H1 (cell line): ENCODE results near the gene MRPL19.
"Not testable (repeated sequence)": the region's sequence is repeated elsewhere in the genome, so short reads cannot be mapped to it uniquely, and the experiment has no call there.

Experiments used
- ATF3 ChIP-seq: IDR thresholded peaks from 2 replicates; pipeline ENCODE4 v1.6.1; 2011; ENCODE audit warnings: low read depth, mild to moderate bottlenecking, low read length; ENCODE audit not compliant: insufficient read depth
- BRCA1 ChIP-seq: IDR thresholded peaks from 2 replicates; pipeline ENCODE4 v1.6.1; 2012; ENCODE audit warnings: low read depth, low read length, improper control_type of control experiment
- CBX5 ChIP-seq: fragments of 300-800, 300-1000 bp; sonication (generic); IDR thresholded peaks from 2 replicates; pipeline ENCODE4 v1.7.1; 2016; ENCODE audit warnings: antibody characterized with exemption, low read length, low read depth
- CTCF ChIP-seq, 3 experiments: IDR thresholded peaks; 1 replicate in 2 of 3; 2 replicates in 1 of 3; pipeline versions ENCODE4 v1.5.1 to v1.6.1; 2011; ENCODE audit warnings: low read length in 3 of 3, mild to moderate bottlenecking in 3 of 3, inconsistent platforms in 2 of 3, low read depth in 1 of 3, moderate library complexity in 1 of 3; ENCODE audit not compliant: insufficient read depth in 1 of 3; ENCODE audit errors: control extremely low read depth in 1 of 3
- EP300 ChIP-seq, 2 experiments: IDR thresholded peaks; 1 replicate in 1 of 2; 2 replicates in 1 of 2; pipeline ENCODE4 v1.6.1; 2011 to 2012; ENCODE audit warnings: low read depth in 2 of 2, low read length in 2 of 2, mild to moderate bottlenecking in 2 of 2, borderline replicate concordance in 1 of 2, inconsistent platforms in 1 of 2, moderate library complexity in 1 of 2
- MAX ChIP-seq: IDR thresholded peaks from 2 replicates; pipeline ENCODE4 v1.6.1; 2012; ENCODE audit warnings: inconsistent platforms
- POLR2A ChIP-seq, 2 experiments: IDR thresholded peaks; 1 replicate in 1 of 2; 2 replicates in 1 of 2; pipeline ENCODE4 v1.6.1; 2011; ENCODE audit warnings: low read depth in 2 of 2, low read length in 2 of 2, mild to moderate bottlenecking in 2 of 2; ENCODE audit errors: control extremely low read depth in 1 of 2
- POLR2AphosphoS5 ChIP-seq: IDR thresholded peaks from 2 replicates; pipeline ENCODE4 v1.6.1; 2011; ENCODE audit warnings: low read depth, low read length
- RAD21 ChIP-seq, 2 experiments: IDR thresholded peaks in 1 of 2; conservative IDR thresholded peaks in 1 of 2; 2 replicates each; pipeline ENCODE4 v1.6.1; 2011; ENCODE audit warnings: low read depth in 2 of 2, low read length in 2 of 2, improper control_type of control experiment in 1 of 2, inconsistent platforms in 1 of 2, mild to moderate bottlenecking in 1 of 2, moderate library complexity in 1 of 2
- RFX5 ChIP-seq: IDR thresholded peaks from 2 replicates; pipeline ENCODE4 v1.6.1; 2011; ENCODE audit warnings: low read depth, low read length, improper control_type of control experiment, borderline replicate concordance
- YY1 ChIP-seq: IDR thresholded peaks from 2 replicates; pipeline ENCODE4 v1.6.1; 2011; ENCODE audit warnings: low read depth, mild to moderate bottlenecking, low read length

- TF ChIP-seq POLR2A (IDR thresholded peaks at IDR 0.05; ENCODE audit: control extremely low read depth in 1 of 2, low read depth in 2 of 2, low read length in 2 of 2); CBX5; YY1; CTCF (IDR thresholded peaks at IDR 0.05; ENCODE audit: control extremely low read depth in 1 of 3, insufficient read depth in 1 of 3, low read depth in 1 of 3, low read length in 3 of 3); POLR2AphosphoS5; ATF3; RFX5; BRCA1; RAD21 (IDR thresholded peaks at IDR 0.05 in 1 of 2, conservative IDR thresholded peaks at IDR 0.05 in 1 of 2; ENCODE audit: low read depth in 2 of 2, low read length in 2 of 2); EP300 (IDR thresholded peaks at IDR 0.05; ENCODE audit: borderline replicate concordance in 1 of 2, low read depth in 2 of 2, low read length in 2 of 2); MAX: not testable (repeated sequence)
These were observed 28.8 kb downstream of the MRPL19 start for GRCh38 chr2:75675423-75675822.
